AG04450 (cell line): Measurements from ENCODE around the gene LARP6. TPM values are rescaled to one million over a fixed set of nuclear protein-coding genes. Genes with fewer than 3 reads are reported as not detected.

Experiments
- CTCF ChIA-PET: fragments of 300-600, 350-600 bp; formaldehyde crosslinking; extraction: SDS; loops from one replicate; lab custom pipeline; 2022; ENCODE audit warnings: antibody characterized with exemption, inconsistent platforms; lab: Charles Lee
- POLR2A ChIA-PET: fragments of 350-600 bp; formaldehyde crosslinking; extraction: SDS; loops from one replicate; lab custom pipeline; 2021; ENCODE audit warnings: antibody characterized with exemption, inconsistent platforms; lab: Yijun Ruan, JAX
- DNase-seq: peaks from one replicate; pipeline ENCODE4 v3.0.0-alpha.2; 2011; ENCODE audit warnings: low read depth, low spot score
- H3K27ac ChIP-seq: one replicate; pipeline ENCODE4 v1.5.1; 2012; ENCODE audit warnings: low read depth, low read length, control low read depth
- H3K27me3 ChIP-seq: one replicate; pipeline ENCODE4 v1.6.0; 2012; ENCODE audit warnings: low read length; ENCODE audit not compliant: control insufficient read depth, insufficient read depth
- H3K4me3 ChIP-seq: 2 replicates; pipeline ENCODE4 v1.5.1; 2011; ENCODE audit warnings: mild to moderate bottlenecking, low read depth, low read length, control low read depth
- H3K9me3 ChIP-seq: 2 replicates; pipeline ENCODE4 v1.5.1; 2012; ENCODE audit warnings: low read length; ENCODE audit not compliant: control insufficient read depth, insufficient read depth
- CTCF ChIP-seq: IDR thresholded peaks from 2 replicates; pipeline ENCODE4 v1.5.1; 2011; ENCODE audit warnings: low read depth, low read length, control low read depth, inconsistent platforms
- polyA minus RNA-seq: library from RNA; depleted of rRNA, polyadenylated mRNA; stranded (reverse); fragments of >200 nt; gene quantifications from 2 replicates; pipeline ENCODE4 v1.2.3, GENCODE V29; 2011; rRNA and poly(A)+ RNA removed
- polyA plus RNA-seq: library from polyadenylated mRNA; depleted of rRNA; stranded (reverse); fragments of >200 nt; gene quantifications from 2 replicates; pipeline ENCODE4 v1.2.3, GENCODE V29; 2011; rRNA removed

The LARP6 gene
- polyA plus RNA-seq (188 and 235 TPM in 2 replicates), polyA minus RNA-seq (96.5 and 111 TPM in 2 replicates)

GRCh38 chr15:70853973-70854665, at the start of gene LARP6:
LARP6 (minus strand) TSS chr15:70854157; CDS start chr15:70854088, 69 bp downstream.
- DNase-seq = no peak
- no peaks in the 10 kb centered on the region for H3K9me3 ChIP-seq
- TF ChIP-seq CTCF = no peak
- ChIA-PET CTCF (interaction anchor here (1.0 to 1.7 kb wide), 2 partner anchors 21 to 30 kb away, joined by 7 to 11 read pairs; no protein-coding TSS in a partner anchor), POLR2A (interaction anchor here (0.8 to 1.8 kb wide), 7 partner anchors 9 to 54 kb away, joined by 3 to 8 read pairs (median 5); partner anchors contain the start of genes LRRC49 and THAP10)
- peak within 1 kb of the TSS; percentile 98 for H3K4me3 ChIP-seq
- H3K27ac ChIP-seq = peak within 1 kb of the TSS; percentile 95
- H3K27me3 ChIP-seq = no peaks in the 10 kb centered on the region

GRCh38 chr15:70902107-70902506, 48.1 kb upstream of the LARP6 start:
- DNase-seq = peak; percentile 65
- ChIA-PET POLR2A (no interaction called here), CTCF (no interaction called here)
- TF ChIP-seq CTCF = no peak
- Histone ChIP-seq H3K9me3 (peaks cover 3% of the 10 kb centered on the region; the same call in 1 of the 2 replicates), H3K27me3 (no peaks in the 10 kb centered on the region), H3K27ac (peak overlapping the region; percentile 79), H3K4me3 (no peak overlapping the region)

DNA sequence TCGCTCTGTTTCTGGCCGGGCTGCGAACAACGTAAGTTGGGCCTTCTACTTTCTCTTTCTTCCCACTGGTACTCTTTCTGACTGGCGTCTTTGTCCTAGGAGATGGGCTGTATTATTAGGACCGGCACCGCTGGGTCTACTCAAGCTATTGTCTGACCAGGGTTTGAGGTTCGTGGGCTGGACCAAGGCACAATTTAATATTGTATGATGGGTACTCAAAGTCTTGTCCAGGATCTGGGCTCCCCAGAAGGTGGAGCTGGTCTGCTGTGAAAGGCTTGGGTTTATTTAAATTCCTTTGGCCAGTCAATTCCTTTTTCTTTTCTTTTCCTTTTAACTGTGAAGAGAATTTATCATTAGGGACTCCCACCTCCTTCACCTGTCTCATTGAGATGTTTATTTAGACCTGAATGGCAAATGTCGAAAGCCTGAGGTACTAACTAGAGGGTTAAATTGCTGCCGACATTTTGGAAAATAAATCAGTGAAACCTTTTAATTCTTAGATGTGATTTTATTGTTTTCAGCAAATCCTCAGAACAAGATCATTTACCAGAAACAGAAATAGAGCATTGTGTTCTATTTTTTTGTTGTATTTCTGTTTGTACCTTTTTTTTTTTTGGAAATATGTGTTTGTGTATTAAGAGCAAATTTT, 39.1 kb upstream of the LARP6 start:
- H3K27me3 ChIP-seq = no peaks in the 10 kb centered on the region
- POLR2A ChIA-PET = interaction anchor here (0.6 to 1.5 kb wide), 2 partner anchors 39 to 602 kb away, joined by 5 to 7 read pairs; partner anchors contain the start of gene LARP6
- H3K9me3 ChIP-seq = no peaks in the 10 kb centered on the region; the same call in 1 of the 2 replicates
- H3K4me3 ChIP-seq = peak overlapping the region; percentile 82
- TF ChIP-seq CTCF = peak; percentile 80
- peak overlapping the region; percentile 89 for H3K27ac ChIP-seq
- no peak for DNase-seq
- CTCF ChIA-PET = interaction anchor here (0.6 to 1.5 kb wide), 13 partner anchors 11 to 908 kb away, joined by 3 to 5 read pairs (median 3); partner anchors contain the start of gene UACA

- peak; percentile 89 for DNase-seq
- peak within 1 kb of the TSS; percentile 82 for H3K4me3 ChIP-seq
- no peak for TF ChIP-seq CTCF
- H3K27ac ChIP-seq = peak within 1 kb of the TSS; percentile 89
- H3K9me3 ChIP-seq = no peaks in the 10 kb centered on the region; the same call in 1 of the 2 replicates
- POLR2A ChIA-PET = interaction anchor here (0.8 to 1.5 kb wide), 2 partner anchors 35 to 39 kb away, joined by 3 to 5 read pairs; partner anchors contain the start of gene LARP6
- CTCF ChIA-PET = interaction anchor here (0.6 to 2.2 kb wide), 9 partner anchors 11 to 909 kb away, joined by 3 to 10 read pairs (median 4); partner anchors contain the start of gene UACA
- H3K27me3 ChIP-seq = no peaks in the 10 kb centered on the region
Measured at GRCh38 chr15:70892002-70892911, 38.3 kb upstream of the LARP6 start, which contains the start of the genes LRRC49 and THAP10. LRRC49 (plus strand) TSS chr15:70892826; CDS start chr15:70892895, 69 bp downstream. THAP10 (minus strand) TSS chr15:70892433; CDS start chr15:70892272, 161 bp downstream.
